Stomach (tissue), 4 donors: ENCODE results near the gene CPLX3.
A peak's percentile ranks its signal among the peaks of the same experiment; 100 is the strongest.

Source experiments
- EP300 ChIP-seq: sonication (generic); formaldehyde crosslinking; IDR thresholded peaks from one replicate; pipeline ENCODE4 v1.6.1; 2017; ENCODE audit warnings: antibody characterized with exemption
- POLR2A ChIP-seq, 4 donors: fragments of 450-650 bp; IDR thresholded peaks; one replicate each; pipeline ENCODE4 v1.6.1; 2016; ENCODE audit warnings: antibody characterized with exemption in 4 of 4, control low read depth in 2 of 4, mild to moderate bottlenecking in 1 of 4, moderate library complexity in 1 of 4
- POLR2AphosphoS5 ChIP-seq, 3 donors: sonication (generic); formaldehyde crosslinking; IDR thresholded peaks; one replicate each; pipeline ENCODE4 v1.6.1; 2016; ENCODE audit warnings: antibody characterized with exemption in 3 of 3
- TF ChIP-seq, protein P1 (sequence below), 7 experiments: fragments of 450-650 bp in 4 of 7; fragments of 200-600 bp in 3 of 7; sonication (generic) in 3 of 7; IDR thresholded peaks; one replicate each; pipeline ENCODE4 v1.5.1; 2016 to 2019; ENCODE audit warnings: antibody characterized with exemption in 7 of 7, control low read depth in 2 of 7, mild to moderate bottlenecking in 1 of 7

DNA sequence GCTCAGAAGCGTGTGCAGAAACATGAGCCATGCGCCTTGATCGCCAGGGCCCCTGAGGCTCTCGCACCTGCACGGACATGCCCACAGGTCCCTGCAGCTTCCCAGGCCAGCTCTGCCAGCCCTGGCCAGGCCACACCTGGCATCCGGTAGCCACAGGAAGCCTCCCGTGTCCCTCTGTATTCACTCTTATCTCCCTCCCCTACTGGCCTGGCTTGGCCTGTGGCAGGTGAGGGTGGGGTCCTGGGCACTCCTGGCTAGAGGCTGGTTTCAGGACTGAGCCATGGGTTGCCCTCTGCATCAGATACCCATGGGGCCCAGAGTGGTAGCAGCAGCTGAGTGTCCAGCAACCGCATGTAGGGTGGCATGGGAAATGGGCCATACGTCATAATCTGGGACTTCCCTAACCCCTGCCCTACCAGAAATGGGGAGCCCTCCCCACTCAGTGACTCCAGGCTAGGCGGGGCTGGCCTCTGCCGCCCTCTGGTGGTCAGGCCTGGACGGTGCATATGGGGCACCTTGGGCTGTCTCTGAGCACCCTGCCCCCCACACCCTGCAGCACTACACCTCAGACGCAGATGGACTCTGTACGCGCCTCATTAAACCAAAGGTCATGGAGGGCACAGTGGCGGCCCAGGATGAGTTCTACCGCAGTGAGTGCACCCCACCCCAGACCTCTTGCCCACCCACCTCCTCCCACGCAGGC is 26.4 kb upstream of the CPLX3 start:
- TF ChIP-seq, protein P1, sequence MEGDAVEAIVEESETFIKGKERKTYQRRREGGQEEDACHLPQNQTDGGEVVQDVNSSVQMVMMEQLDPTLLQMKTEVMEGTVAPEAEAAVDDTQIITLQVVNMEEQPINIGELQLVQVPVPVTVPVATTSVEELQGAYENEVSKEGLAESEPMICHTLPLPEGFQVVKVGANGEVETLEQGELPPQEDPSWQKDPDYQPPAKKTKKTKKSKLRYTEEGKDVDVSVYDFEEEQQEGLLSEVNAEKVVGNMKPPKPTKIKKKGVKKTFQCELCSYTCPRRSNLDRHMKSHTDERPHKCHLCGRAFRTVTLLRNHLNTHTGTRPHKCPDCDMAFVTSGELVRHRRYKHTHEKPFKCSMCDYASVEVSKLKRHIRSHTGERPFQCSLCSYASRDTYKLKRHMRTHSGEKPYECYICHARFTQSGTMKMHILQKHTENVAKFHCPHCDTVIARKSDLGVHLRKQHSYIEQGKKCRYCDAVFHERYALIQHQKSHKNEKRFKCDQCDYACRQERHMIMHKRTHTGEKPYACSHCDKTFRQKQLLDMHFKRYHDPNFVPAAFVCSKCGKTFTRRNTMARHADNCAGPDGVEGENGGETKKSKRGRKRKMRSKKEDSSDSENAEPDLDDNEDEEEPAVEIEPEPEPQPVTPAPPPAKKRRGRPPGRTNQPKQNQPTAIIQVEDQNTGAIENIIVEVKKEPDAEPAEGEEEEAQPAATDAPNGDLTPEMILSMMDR (IDR thresholded peaks at IDR 0.05), result peak in 6 of 7 experiments; percentile 84 to 98 (median 96)
- TF ChIP-seq EP300 (no peak), POLR2A (IDR thresholded peaks at IDR 0.05) (no peak), POLR2AphosphoS5 (IDR thresholded peaks at IDR 0.05) (peak in 1 of 3 donors; percentile 76)
